ENCODE results near the gene TBL1XR1.
"Not testable (repeated sequence)": the region's sequence is repeated elsewhere in the genome, so short reads cannot be mapped to it uniquely, and the experiment has no call there.

Gene TBL1XR1

DNA sequence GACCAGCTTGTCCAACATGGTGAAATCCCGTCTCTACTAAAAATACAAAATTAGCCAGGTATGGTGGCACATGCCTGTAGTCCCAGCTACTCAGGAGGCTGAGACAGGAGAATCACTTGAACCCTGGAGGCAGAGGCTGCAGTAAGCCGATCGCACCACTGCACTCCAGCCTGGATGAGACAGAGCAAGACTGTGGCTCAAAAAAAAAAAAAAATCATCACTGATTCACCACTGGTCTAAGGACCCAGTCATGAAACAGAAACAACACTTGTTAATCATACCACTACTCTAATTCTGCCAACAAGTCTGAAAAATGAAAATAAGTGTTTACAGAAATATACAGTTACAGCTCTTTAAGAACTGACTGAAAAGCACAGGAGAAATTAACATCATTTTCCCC lies 12.7 kb downstream of the TBL1XR1 start:
- in situ Hi-C loops (cut with MboI; ENCODE audit: low sequenced_read_pairs): not testable (repeated sequence)

DNA sequence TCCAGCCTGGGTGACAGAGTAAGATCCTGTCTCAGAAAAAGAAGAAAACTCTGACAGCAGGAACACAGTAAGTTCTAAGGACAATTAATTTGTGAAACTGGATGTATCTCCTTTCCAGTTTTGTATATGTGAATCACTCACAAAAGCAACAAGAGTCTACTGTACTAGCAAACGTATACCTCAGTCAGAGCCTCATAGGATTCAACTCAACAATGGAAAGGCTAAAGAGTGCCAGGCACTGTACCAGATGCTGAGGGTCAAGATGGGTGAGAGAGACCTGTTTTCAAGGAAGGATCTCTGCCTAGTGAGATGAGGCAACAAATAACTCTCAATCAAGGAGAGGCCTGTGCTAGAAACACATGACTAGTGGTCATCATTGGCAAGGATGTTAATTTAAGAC lies 14.9 kb downstream of the TBL1XR1 start:
- in situ Hi-C loops (cut with MboI; ENCODE audit: low sequenced_read_pairs): no loop called here

DNA sequence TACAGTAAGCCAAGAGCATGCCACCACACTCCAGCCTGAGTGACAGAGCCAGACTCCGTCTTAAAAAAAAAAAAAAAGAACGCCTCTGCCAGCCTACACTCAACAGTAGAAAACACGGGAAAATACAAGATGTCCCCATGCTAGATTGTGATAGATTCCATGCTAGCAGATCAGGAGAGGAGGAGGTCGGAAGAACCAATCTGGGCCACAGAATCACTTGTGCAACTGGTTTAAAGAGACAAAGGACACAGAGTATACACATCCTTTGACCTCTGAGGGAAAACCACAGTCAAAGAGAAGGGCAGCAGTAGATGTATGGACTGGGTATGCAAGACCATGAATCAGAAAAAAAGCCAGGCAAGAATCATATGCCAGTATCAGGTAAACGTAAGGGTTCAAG lies 15.9 kb downstream of the TBL1XR1 start:
- in situ Hi-C loops (cut with MboI; ENCODE audit: low sequenced_read_pairs): no loop called here

DNA sequence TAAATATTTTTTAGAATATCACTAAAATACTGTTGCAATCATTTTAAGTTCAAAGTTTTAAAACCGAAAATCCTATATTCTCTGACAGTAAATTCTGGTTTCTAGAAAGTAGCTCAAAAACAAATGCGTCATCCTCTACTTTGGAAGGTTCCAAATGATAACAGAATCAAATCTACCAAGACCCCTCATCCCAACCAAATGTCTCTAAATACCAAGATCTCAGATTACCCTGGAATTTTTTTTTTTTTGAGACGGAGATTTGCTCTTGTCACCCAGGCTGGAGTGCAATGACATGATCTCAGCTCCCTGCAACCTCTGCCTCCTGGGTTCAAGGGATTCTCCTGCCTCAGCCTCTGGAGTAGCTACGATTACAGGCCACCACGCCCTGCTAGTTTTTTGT lies 16.8 kb downstream of the TBL1XR1 start:
- in situ Hi-C loops (cut with MboI; ENCODE audit: low sequenced_read_pairs): no loop called here

DNA sequence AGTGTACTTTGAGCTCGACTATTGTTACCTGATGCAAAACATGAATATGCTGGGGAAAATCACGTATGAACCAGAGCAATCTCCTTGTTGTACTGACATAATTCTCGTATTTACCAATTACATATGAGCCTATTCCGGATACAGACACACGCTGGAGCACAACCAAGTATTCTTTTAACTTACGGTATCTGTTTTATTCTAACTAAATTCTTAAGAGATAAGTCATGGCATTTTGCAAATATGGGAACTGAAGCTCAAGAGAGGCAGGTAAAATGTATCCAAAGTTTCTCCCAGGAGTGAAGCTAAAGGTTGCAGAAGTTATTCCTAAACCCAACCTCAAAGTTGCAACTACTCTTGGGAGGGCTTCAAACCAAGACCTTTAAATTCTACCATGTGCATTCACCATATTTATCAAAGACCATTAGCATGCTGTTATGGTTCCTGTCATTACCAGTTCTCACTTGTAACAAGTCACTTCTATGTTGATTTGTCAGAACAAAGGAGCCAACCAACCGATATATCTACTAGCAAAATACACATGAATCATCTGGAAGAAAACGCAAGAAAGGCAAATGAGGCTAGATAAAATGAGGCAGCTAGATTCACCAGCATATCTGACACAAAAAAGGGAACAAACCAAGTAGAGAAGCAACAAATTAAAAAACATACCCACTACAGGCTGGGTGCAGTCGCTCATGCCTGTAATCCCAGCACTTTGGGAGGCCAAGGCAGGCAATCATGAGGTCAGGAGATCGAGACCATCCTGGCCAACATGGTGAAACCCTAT lies 17.8 kb downstream of the TBL1XR1 start:
- in situ Hi-C loops (cut with MboI; ENCODE audit: low sequenced_read_pairs): no loop called here

DNA sequence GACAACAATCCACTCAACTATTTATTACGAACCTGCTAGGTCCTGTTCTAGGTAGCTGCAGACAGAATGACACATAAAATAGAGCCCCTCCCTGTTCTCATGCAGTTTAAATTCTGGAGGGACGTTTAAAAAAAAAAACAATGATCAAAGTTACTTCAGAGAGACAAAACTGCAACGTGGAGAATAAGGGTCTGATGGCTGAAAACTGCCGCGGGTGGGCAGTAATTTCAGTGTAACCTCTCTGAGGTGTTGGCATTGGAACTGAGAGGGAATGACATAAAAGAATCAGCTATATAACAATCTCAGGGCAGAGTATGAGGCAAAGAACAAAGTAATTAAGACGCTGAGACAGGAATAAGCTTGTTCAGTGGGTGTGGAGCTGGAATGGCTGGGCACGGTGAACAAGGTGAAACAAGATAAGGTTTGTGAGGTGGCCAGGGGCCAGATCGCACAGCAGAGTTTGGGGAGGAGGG lies 19.5 kb downstream of the TBL1XR1 start:
- in situ Hi-C loops (cut with MboI; ENCODE audit: low sequenced_read_pairs): no loop called here

DNA sequence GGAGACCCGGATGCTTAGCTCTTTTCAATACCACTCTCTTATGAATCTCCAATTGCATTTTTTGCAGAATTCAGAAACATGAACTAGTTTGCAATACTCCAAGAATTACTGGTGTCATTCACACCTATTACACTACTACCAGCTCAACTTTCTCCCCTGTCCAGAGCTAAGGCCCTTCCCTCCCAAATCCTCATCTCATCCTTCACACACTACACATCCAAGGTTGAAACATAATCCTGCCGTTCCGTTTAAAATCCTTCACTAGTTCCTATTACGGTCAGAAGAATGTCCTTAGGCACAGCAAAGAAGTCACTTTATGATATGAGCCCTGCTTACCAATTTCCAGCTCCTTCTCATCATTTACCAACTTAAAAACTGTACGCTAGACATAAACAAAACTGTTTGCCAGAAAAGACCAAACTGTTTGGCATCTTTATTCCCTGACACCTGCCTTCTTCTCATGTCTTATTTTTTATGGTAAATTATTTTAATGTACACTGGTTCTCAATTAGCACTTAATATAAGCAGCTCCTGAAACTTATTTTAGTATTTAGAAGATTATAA lies 22.6 kb downstream of the TBL1XR1 start:
- in situ Hi-C loops (cut with MboI; ENCODE audit: low sequenced_read_pairs): no loop called here

DNA sequence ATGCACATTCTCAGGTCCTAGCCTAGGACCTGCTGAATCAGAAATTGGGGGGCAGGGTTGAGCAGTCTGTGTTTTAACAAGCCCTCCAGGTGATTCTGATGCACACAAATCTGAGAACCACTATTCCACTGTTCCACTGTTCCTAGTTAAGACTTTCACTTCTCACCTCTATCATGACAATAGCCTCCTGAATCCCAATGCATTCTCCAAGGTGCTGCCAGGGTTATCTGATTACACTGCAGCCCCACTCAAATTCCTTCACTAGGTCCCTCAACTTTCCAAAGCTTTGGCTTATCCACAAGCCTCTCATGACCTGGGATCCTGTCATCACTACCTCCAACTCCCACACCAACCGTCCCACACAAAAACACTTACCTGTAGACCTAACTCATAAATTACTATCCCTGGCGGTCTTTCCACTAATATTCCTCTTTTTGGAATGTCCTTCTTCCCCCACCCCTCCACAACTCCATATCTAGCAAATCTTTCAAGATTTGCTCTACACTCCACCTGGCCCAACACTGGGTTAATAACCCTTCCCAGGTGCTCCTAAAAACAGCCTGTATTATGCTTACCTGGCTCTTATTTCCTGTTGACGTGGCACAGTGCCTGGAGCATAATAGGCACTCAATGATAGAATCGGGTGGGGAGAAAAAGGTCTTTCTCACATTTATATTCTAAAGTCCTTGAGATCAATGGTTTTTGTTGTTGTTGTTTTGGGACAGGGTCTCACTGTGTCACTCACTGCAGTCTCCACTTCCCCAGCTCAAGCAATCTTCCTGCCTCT lies 27.2 kb downstream of the TBL1XR1 start:
- in situ Hi-C loops (cut with MboI; ENCODE audit: low sequenced_read_pairs): no loop called here

DNA sequence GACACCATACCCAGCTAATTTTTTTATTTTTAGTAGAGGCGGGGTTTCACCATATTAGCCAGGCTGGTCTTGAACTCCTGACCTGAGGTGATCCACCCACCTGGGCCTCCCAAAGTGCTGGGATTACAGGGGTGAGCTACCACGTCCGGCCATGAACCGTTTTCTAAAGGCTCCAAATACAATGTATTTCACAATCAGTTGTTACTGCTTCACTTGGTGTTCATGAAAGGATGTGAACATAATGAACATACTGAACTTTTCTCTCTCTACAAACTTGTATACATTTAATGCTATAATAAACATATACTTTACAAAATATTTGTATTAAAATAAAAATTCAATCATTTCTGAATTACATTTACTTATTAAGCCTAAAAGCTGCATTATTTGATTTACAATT lies 28.9 kb downstream of the TBL1XR1 start:
- in situ Hi-C loops (cut with MboI; ENCODE audit: low sequenced_read_pairs): no loop called here

DNA sequence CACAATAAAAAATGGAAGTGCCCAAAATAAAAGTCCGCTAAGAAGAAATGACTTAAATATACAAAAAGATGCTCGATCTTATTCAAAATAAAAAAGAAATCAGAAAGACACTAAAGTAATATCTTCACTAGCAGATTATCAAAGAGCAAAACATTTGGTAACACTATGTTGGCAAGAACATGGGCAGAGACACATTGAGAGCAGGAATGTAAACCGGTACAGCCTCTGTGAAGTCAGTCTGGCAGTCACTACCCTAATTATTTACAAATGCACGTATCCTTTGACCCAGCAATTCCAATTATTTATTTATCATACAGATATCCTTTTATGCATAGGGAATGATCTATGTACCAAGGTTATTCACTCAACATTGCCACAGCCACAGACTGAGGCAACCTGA lies 34.5 kb downstream of the TBL1XR1 start:
- in situ Hi-C loops (cut with MboI; ENCODE audit: low sequenced_read_pairs): no loop called here

DNA sequence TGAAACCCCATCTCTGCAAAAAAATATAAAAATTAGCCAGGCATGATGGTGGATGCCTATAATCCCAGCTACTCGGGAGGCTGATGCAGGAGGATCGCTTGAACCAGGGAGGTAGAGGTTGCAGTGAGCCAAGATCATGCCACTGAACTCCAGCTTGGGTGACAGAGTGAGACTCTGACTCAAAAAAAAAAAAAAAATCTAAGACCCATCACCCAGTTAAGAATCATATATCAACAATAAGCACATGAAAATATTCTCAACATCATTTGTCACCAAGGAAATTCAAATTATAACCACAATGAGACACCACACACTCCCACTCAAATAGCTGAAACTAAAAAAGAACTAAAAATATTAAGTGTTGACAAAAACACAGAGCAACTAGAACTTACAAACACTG lies 35.7 kb downstream of the TBL1XR1 start:
- in situ Hi-C loops (cut with MboI; ENCODE audit: low sequenced_read_pairs): not testable (repeated sequence)

DNA sequence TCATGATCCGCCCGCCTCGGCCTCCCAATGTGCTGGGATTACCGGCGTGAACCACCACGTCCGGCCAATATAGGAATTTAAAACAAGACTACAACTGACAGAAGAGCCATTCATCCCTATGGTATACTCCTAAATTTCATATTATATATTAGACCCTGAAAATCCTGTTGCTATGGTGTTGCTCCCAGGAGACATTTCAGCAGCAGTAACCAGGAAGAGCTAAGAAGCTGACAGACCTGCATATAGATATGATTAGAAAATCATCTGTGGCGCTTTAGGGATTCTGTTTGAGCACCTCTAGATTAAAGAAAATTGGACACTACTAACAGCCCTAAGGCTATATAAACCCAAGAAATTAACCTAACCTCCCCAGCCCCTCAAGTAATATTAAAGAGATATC lies 38.8 kb downstream of the TBL1XR1 start:
- in situ Hi-C loops (cut with MboI; ENCODE audit: low sequenced_read_pairs): no loop called here

DNA sequence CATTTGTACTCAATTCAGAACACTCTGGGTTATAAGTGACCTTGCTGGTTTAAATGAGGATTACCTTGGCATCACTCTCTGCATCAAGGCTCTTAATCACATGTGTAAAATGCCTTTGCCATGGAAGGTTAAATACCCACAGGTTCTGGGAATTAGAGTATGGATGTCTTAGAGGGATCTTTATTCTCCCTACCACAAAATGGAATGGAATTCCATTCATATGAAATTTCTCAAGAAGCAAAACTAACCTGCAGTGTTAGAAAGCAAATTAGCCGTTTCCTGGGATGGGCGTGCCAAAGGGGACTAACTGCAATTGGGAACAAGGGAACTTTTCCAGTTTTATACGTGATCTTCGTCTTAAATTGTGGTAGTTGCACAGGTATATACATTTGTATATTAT lies 39.8 kb downstream of the TBL1XR1 start:
- in situ Hi-C loops (cut with MboI; ENCODE audit: low sequenced_read_pairs): no loop called here

DNA sequence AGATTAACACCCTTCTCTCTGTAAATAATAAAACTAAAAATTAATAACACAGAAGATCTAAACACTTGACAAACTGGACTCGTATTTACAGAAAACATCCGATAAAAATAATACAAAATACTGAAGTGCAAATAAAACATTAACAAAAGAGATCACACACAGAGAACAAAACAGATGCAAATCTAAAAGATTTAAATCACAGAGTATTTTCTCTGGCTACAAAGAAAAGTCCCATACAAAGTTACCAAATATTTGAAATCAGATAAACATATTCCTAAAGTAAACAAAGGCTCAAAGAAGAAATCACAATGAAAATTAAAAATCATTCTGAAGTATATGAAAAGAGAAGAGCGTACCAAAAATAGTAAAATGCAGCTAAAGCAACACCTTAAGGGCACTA lies 42.5 kb downstream of the TBL1XR1 start:
- in situ Hi-C loops (cut with MboI; ENCODE audit: low sequenced_read_pairs): no loop called here

DNA sequence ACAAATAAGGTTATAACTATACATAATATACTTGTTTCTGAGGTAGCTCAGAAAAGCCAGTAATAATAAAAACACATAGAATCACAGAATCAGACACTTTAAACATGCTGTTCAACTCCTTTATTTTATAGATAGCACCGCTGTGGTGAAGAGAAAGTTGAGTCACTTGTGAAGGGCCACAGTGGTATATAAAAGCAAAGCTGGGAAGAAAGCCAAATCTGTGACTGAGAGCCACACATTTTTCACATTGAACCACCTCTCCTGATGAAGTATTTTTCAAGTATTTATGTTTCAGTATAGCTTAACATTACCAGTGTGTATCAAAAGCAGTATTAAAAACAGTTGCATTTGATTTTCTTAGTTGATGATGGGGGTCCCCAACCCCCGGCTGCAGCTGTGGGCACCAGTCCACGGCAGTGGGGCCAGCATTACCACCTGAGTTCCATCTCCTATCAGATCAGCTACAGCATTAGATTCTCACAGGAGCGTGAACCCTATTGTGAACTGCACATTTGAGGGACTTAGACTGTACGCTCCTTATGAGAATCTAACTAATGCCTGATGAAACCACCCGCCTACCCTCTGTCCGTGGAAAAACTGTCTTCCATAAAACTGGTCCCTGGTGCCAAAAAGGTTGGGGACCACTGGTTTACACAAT lies 46.2 kb downstream of the TBL1XR1 start:
- in situ Hi-C loops (cut with MboI; ENCODE audit: low sequenced_read_pairs): no loop called here

DNA sequence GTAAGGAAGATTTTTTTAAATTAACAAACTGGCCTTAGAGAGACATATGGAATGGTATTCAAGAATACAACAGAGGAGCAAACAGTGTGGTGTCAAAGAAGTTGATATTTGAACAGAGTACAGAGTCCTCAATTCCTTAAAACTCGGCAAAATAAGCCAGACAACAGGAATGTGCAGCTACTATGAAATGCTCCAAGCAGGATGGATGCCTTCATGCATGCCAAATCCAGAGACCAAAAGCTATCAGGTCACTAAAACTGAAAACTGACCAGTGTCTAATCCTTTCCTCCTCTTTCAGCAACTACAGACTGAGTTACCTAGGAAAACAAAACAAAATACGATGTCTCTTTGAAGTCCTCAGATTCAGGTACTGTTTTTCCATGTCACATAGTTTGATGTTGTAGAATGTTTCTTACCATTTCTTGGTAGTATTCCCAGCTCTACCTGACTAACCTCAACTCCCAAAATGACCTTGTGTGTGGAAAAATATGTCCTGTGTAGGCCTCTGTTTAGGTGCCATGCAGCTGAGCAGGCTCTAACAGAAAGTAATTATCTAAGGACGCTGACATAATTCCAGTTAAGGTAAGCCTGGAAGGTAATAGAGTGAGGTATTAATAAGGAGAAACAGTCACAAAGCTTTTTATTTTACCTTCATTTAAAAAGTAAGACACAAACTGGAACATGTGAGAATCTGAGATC lies 46.9 kb downstream of the TBL1XR1 start:
- in situ Hi-C loops (cut with MboI; ENCODE audit: low sequenced_read_pairs): no loop called here

DNA sequence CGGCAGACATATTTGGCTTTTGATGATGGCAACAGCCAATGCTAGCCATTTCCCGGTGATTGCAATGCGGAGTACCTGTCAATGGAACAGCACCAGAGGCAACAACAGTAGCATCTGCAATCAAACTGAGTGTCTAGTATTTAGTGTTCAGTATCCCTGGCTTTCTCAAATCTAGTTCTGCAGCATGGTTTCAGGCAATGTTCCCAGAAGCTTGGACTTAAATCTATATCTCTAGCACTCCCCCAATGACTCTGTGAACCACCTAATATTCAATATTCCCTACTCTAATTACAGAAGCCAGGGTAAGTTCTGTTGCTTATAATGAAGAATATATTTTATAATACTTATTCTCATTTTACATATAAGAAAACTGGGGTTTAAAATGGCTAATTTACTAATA lies 48.2 kb downstream of the TBL1XR1 start:
- in situ Hi-C loops (cut with MboI; ENCODE audit: low sequenced_read_pairs): no loop called here

DNA sequence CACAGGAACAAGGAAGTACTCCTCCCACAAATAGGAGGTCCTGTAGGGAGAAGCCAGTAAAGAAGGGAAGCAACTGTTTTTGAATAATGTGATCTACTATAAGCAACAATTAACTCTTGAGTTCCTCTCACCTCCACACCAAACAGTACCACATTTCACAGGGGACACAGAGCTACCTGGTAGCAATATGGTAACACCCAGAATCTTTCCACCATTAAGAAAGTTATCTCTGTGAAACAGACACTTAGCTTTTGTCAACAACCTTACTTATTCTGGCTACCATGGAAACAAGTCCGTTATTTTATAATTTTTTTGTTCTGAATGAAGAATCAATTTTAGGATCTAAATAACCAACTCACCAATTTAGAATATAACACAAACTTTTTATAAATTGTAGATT lies 49.5 kb downstream of the TBL1XR1 start:
- in situ Hi-C loops (cut with MboI; ENCODE audit: low sequenced_read_pairs): no loop called here

DNA sequence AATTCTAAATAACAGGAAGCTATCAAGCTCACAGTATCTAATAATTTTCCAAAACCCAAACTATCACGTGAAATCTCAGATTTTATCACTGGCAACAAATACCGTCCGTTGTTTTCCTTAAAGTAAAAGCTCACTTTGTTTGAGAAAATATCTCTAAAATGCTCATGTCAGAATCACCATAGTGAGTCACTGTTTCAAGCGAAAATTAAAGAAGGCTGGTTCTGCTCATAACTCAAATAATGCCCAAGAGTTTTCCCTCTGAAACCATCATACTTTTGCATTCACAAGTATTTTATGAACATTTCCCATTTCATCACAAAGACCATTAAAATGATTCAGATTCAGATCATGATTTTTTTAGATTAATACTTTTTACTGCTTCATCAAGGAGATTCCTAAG lies 50.6 kb downstream of the TBL1XR1 start:
- in situ Hi-C loops (cut with MboI; ENCODE audit: low sequenced_read_pairs): no loop called here

DNA sequence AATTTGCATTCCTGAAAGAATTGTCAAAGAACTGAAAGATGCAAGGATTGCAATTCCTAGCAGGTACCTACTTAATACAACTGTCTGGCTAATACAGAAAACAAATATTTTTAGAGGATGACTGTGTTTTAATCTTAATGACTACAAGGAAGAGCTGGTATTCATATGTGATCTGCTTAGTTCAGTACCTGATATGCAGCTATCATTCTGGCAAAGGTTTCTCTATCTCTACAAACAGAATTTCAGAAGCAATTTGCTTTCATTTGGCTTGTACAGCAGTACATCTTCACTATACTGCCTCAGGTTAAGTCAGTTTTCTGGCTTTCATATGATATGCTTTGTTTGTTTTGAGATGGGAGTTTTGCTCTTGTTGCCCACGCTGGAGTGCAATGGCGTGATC lies 51.3 kb downstream of the TBL1XR1 start:
- in situ Hi-C loops (cut with MboI; ENCODE audit: low sequenced_read_pairs): no loop called here

DNA sequence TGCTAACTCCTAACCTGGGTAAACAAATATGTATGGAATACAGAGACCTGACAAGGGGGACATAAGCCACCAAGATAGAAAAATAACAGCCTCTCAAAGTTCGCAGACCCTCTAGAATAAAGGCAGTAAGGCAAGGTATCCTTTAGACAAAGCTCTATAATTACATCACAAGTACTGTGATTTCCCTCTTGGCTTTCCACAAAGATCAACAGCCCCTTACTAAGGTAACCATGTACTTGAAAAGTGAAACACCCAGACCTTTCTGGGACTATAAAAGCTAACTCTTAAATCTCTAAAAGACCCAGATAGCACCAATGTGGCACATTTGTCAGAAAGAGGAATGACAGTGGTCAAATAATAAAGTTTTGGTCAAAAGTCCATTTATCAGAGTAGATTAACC lies 51.9 kb downstream of the TBL1XR1 start:
- in situ Hi-C loops (cut with MboI; ENCODE audit: low sequenced_read_pairs): no loop called here
